A549 (cell line): Measurements from ENCODE around the gene SLC25A26.

Source experiments
- CHD2 ChIP-seq: fragments of 150-350 bp; IDR thresholded peaks from 2 replicates; pipeline ENCODE4 v1.6.1; 2014; ENCODE audit warnings: low read length; ENCODE audit not compliant: partially characterized antibody
- CTCF ChIP-seq: fragments of >200 bp; sonication (Bioruptor Twin); formaldehyde crosslinking; IDR thresholded peaks from 3 replicates; pipeline ENCODE4 v1.5.1; 2016
- ELK1 ChIP-seq: fragments of 150-350 bp; IDR thresholded peaks from 2 replicates; pipeline ENCODE4 v1.6.1; 2014; ENCODE audit warnings: low read depth, mild to moderate bottlenecking, low read length
- GATA3 ChIP-seq: IDR thresholded peaks from 2 replicates; pipeline ENCODE4 v1.6.1; 2012; ENCODE audit warnings: borderline replicate concordance
- JUN ChIP-seq, 2 experiments: fragments of >200 bp; sonication (Bioruptor Twin); formaldehyde crosslinking; IDR thresholded peaks; 2 replicates in 1 of 2; 3 replicates in 1 of 2; pipeline ENCODE4 v1.6.1; 2016 to 2017
- POLR2A ChIP-seq: IDR thresholded peaks from 2 replicates; pipeline ENCODE4 v1.6.1; 2012; ENCODE audit warnings: mild to moderate bottlenecking, low read length

- TF ChIP-seq CTCF (no peak), POLR2A (no peak), GATA3 (no peak), JUN (IDR thresholded peaks at IDR 0.05) (no peak), CHD2 (no peak), ELK1 (no peak)
Measured at GRCh38 chr3:66396161-66396760, 175.5 kb downstream of the SLC25A26 start.
